Body of pancreas (tissue), 4 donors: ENCODE data around the gene SECTM1. TPM values are rescaled to one million over a fixed set of nuclear protein-coding genes. Genes with fewer than 3 reads are reported as not detected.
A peak's percentile ranks its signal among the peaks of the same experiment; 100 is the strongest.

Source experiments
- ATAC-seq: fragments of 150-250 bp; one replicate; pipeline ENCODE4 v1.9.1; 2016
- DNase-seq, 4 donors: peaks; one replicate each; pipeline ENCODE4 v3.0.0-alpha.2; 2019
- H3K27ac ChIP-seq, 4 donors: fragments of 200-600 bp; sonication (generic); 1 replicate in 3 of 4; 2 replicates in 1 of 4; pipeline versions ENCODE4 v1.5.1 to v1.6.1; 2016 to 2019; ENCODE audit warnings: mild to moderate bottlenecking in 1 of 4, mixed read lengths in 1 of 4, moderate library complexity in 1 of 4
- H3K27me3 ChIP-seq, 2 donors: fragments of 200-600 bp; sonication (generic); one replicate each; pipeline ENCODE4 v1.6.0; 2016; ENCODE audit warnings: mild to moderate bottlenecking in 1 of 2
- H3K36me3 ChIP-seq, 2 donors: fragments of 200-600 bp; sonication (generic); replicated peaks in 1 of 2; 2 replicates each; pipeline ENCODE4 v1.5.1; 2016; ENCODE audit warnings: low read depth in 2 of 2; ENCODE audit not compliant: insufficient read depth in 1 of 2
- H3K4me1 ChIP-seq: fragments of 200-600 bp; sonication (generic); one replicate; pipeline ENCODE4 v1.6.0; 2016
- H3K4me3 ChIP-seq, 2 donors: fragments of 200-600 bp; sonication (generic); 1 replicate in 1 of 2; 2 replicates in 1 of 2; pipeline ENCODE4 v1.5.1; 2016 to 2019
- H3K9me3 ChIP-seq, 3 donors: fragments of 200-600 bp; sonication (generic); 1 replicate in 2 of 3; 2 replicates in 1 of 3; pipeline ENCODE4 v1.5.1; 2016
- POLR2A ChIP-seq, 3 donors: fragments of 450-650 bp; IDR thresholded peaks; one replicate each; pipeline ENCODE4 v1.6.1; 2016; ENCODE audit warnings: antibody characterized with exemption in 3 of 3, mild to moderate bottlenecking in 2 of 3
- WGBS, 2 donors: methylation state at CpG; one replicate each; pipeline ENCODE4 v1.1.5; 2017; 5-methylcytosine and 5-hydroxymethylcytosine counted together
- intact Hi-C: fragments of 100-400 bp; cut with DNase I; formaldehyde crosslinking; loops from one replicate; pipeline ENCODE4 v1.15.1; 2023
- total RNA-seq, 2 donors: library from RNA; depleted of rRNA; stranded (reverse); fragments of >200 nt; gene quantifications; one replicate each; pipeline ENCODE4 v1.1.0, GENCODE V29; 2016
- TF ChIP-seq, protein P1 (sequence below), 7 experiments: fragments of 450-650 bp in 4 of 7; fragments of 200-600 bp in 3 of 7; sonication (generic) in 3 of 7; IDR thresholded peaks; one replicate each; pipeline ENCODE4 v1.5.1; 2016 to 2019; ENCODE audit warnings: antibody characterized with exemption in 7 of 7

Gene SECTM1
- total RNA-seq, 2 donors from 2014 or later = 5.4 to 6.3 TPM

DNA sequence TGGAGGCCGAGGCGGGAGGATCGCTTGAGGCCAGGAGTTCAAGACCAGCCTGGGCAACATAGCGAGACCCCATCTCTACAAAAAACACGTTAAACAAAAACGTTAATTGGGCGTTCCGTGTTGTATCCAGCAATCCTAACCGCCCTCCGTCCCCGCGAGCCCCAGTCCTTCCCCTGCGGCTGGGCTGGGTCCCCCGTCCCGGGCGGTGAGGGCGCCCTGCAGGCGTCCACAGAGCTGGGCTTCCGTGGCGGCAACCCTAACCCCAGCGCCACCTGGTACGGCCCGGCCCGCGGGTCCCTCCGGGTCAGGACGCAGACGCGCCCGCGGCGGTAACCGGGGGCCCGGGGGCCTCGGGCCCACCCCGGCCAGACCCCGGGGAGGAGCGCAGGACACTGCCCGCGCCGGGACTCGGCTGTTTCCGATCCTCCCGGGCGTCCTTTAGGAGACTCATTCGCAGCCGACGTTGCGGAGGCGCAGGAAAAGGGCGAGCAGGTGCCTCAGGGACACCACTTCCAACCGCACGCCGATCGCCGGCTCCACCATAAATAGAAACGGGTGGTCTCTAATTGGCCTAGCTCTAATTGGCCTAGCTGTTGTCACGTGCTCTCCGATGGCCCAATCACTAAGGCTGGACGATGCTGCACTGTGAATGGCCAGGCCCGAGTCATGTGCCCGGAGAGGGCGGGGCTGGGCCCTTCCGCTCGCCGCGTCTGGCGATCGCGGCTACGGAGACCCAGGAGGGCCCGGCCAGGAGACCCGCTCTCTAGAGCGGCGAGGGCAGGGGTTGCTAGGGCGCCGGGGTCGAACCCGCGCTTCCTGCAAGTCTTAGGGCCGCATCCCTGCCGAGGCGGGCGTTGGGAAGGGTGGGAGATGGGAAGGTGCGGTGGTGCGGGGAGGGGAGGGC, 41.1 kb downstream of the SECTM1 start:
- WGBS, 2 donors = 4 to 26% methylated on average over 7 to 59 of the region's 86 CpGs
- DNase-seq (peak; percentile 95 to 99 (median 98)), ATAC-seq (peak; percentile 80)
- H3K27me3 ChIP-seq = no peaks in the 10 kb centered on the region
- no peaks in the 10 kb centered on the region for H3K36me3 ChIP-seq
- TF ChIP-seq, protein P1, sequence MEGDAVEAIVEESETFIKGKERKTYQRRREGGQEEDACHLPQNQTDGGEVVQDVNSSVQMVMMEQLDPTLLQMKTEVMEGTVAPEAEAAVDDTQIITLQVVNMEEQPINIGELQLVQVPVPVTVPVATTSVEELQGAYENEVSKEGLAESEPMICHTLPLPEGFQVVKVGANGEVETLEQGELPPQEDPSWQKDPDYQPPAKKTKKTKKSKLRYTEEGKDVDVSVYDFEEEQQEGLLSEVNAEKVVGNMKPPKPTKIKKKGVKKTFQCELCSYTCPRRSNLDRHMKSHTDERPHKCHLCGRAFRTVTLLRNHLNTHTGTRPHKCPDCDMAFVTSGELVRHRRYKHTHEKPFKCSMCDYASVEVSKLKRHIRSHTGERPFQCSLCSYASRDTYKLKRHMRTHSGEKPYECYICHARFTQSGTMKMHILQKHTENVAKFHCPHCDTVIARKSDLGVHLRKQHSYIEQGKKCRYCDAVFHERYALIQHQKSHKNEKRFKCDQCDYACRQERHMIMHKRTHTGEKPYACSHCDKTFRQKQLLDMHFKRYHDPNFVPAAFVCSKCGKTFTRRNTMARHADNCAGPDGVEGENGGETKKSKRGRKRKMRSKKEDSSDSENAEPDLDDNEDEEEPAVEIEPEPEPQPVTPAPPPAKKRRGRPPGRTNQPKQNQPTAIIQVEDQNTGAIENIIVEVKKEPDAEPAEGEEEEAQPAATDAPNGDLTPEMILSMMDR (IDR thresholded peaks at IDR 0.05) = no peak
- peak; percentile 83 to 99 (median 98) for TF ChIP-seq POLR2A (IDR thresholded peaks at IDR 0.05)
- intact Hi-C loops = no loop called here
- H3K4me1 ChIP-seq = peaks cover 67% of the 10 kb centered on the region
- no peaks in the 10 kb centered on the region for H3K9me3 ChIP-seq
- peak overlapping the region; percentile 96 to 100 (median 98) for H3K27ac ChIP-seq
- peak overlapping the region; percentile 71 to 76 for H3K4me3 ChIP-seq

DNA sequence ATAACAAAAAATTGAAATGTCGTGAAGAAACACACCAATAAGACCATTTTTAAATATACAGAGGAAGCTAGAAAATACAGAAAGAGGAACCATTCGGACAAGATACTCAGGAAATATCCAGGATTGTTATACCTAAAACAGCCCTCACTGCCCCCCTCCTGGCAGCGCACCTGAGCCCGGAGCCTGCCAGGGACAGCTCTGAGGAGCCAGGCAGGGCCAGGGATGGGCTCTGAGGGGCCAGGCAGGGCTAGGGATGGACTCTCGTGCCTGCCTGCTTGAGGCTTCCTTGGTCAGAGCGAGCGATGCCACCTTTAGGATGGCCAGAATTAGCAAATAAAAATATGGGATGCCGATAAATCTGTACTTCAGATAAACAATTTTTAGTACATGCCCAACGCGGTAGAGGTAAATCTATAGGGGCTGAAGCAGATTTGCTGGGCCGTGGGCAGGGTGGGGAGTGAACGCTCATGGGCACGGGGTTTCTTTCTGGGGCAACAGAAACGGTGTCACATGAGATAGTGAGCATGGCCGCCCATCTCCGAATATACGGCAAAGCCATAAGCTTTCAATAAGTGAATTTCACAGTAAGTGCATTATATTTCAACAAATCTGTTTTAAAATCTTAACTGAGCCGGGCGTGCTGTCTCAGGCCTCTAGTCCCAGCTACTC, 41.9 kb downstream of the SECTM1 start:
- peaks cover 67% of the 10 kb centered on the region for H3K4me1 ChIP-seq
- H3K27ac ChIP-seq = peak overlapping the region; percentile 96 to 100 (median 98)
- H3K27me3 ChIP-seq = no peaks in the 10 kb centered on the region
- DNase-seq (no peak), ATAC-seq (no peak)
- 74 to 81% methylated on average over 19 of the region's 19 CpGs for WGBS, 2 donors
- H3K36me3 ChIP-seq = no peaks in the 10 kb centered on the region
- intact Hi-C loops = no loop called here
- TF ChIP-seq, protein P1 (IDR thresholded peaks at IDR 0.05) = no peak
- TF ChIP-seq POLR2A (IDR thresholded peaks at IDR 0.05) = no peak
- no peaks in the 10 kb centered on the region for H3K9me3 ChIP-seq
- H3K4me3 ChIP-seq = peak overlapping the region; percentile 71 to 76

DNA sequence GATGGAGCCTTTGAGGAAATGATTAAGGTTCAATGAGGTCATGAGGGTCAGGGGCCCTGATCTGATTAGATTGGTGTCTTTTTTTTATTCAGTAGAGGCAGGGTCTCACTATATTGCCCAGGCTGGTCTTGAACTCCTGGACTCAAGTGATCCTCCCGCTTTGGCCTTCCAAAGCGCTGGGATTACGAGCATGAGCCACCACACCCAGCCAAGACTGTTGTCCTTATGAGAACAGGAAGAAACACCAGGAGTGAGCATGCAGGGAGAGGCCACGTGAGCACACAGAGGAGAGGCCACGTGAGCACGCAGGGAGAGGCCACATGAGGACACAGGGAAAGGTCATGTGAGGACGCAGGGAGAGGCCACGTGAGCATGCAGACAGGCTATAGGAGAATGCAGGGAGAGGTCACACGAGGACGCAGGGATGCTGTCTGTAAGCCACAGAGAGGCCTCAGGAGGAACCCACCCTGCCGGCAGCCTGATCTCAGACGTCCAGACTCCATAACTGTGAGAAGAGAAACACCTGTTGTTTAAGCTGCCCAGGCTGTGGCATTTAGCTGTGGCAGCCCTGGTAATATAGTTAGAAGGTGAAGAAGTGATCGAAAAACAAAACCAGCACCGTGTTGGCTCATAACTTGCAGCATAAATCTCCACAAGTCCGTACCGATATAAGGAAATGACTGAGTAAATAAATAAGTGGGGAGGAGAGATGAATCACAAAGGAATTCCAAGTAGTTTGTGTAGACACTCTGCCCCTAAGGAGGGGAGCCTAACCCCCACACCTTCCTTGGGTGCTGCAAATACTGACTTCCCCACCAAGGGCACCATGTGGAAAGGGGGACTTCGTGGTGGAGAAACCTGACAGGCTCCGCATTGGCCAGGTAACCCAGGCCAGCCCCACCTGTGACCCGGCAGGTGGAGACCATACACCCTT, 45.4 kb downstream of the SECTM1 start:
- intact Hi-C loops = no loop called here
- no peaks in the 10 kb centered on the region for H3K27me3 ChIP-seq
- H3K36me3 ChIP-seq = no peaks in the 10 kb centered on the region
- DNase-seq = peak; percentile 94 to 98 (median 96)
- peaks cover 38% of the 10 kb centered on the region for H3K4me1 ChIP-seq
- TF ChIP-seq, protein P1 (IDR thresholded peaks at IDR 0.05) = peak in 1 of 7 experiments; percentile 9
- peak in 2 of 3 donors; percentile 56 to 71 for TF ChIP-seq POLR2A (IDR thresholded peaks at IDR 0.05)
- no peak overlapping the region for H3K4me3 ChIP-seq
- H3K9me3 ChIP-seq = no peaks in the 10 kb centered on the region
- 14 to 15% methylated on average over 18 to 19 of the region's 19 CpGs for WGBS, 2 donors
- ATAC-seq = peak; percentile 78
- H3K27ac ChIP-seq = peak overlapping the region; percentile 81 to 98 (median 92)

DNA sequence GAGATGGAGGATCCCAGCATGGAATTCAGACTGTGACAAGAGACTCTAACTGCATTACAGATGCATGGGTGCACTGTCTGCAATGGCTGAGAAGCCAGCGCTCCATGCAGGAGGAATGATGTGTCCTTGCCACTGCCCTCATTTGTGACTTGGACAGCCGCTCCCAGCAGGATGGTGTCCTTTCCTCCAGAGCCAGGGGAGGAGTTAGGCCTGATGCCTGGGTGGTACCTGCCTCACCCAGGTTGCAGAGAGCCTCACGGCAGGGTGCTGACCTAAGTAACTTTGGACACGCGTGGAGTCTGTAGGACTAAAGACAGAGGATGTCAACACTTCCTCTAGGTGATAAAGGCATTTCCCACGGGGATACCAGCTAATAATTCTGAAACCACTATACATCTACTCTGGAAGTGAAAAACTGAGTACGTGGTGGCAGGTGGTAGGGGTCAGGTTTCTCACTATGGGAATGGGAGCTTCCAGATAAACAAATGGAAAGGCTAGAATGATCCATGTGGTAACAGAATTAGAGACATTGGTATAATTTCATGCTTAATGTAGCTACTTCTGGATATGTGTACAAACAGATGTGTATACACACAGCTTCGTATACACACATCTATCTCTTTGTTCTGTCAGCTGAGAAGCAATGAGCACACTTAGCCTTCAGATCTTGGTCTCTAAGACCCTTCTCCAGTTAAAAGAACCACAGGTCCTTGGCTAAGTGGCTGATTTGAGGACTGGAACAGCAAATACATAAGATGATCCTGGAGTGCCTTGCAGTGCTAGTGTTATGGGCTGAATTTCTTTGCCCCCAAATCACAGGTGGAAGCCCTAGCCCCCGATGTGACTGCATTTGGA, 46.3 kb downstream of the SECTM1 start:
- TF ChIP-seq, protein P1 (IDR thresholded peaks at IDR 0.05) = no peak
- no peak for TF ChIP-seq POLR2A (IDR thresholded peaks at IDR 0.05)
- WGBS, 2 donors = 79 to 87% methylated on average over 9 of the region's 9 CpGs
- intact Hi-C loops = no loop called here
- Histone ChIP-seq H3K9me3 (no peaks in the 10 kb centered on the region), H3K27ac (peak overlapping the region; percentile 81 to 98 (median 92)), H3K4me3 (no peak overlapping the region), H3K27me3 (no peaks in the 10 kb centered on the region), H3K4me1 (peaks cover 46% of the 10 kb centered on the region), H3K36me3 (no peaks in the 10 kb centered on the region)
- ATAC-seq (no peak), DNase-seq (no peak)
